ENCODE results near the gene BCL11B. TPM values are rescaled to one million over a fixed set of nuclear protein-coding genes. Genes with fewer than 3 reads are reported as not detected.

Gene BCL11B
- total RNA-seq, 1 experiment from 2014 or later = 2.6 TPM

DNA sequence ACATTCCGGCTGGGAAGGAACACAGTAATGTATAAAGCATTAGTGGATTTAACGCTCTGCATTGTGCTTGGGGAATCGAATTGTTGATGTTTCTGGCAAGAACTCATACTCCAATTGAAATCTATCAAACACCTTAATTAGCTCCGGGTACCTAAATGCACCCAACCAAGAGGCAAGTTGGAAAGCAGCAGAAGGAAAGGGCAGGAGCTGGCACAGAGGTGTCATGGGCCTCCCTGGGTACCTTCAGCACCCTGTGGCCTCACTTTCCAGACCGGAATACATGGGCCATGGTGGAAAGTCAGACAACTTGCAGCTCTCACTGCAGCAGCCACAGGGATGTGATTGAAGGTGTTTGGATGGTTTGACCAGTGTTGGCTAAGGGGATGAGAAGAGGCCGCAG is 6.8 kb upstream of the BCL11B start:
- Histone ChIP-seq H3K4me1 (replicated peaks) (peaks cover 5% of the 10 kb centered on the region), H3K9me3 (replicated peaks) (no peaks in the 10 kb centered on the region), H3K27me3 (replicated peaks) (peaks cover 14% of the 10 kb centered on the region), H3K36me3 (no peaks in the 10 kb centered on the region), H3K27ac (no peak overlapping the region), H3K4me3 (no peak overlapping the region)
- no peak for DNase-seq (ENCODE audit: low read depth in 1 of 2, low spot score in 2 of 2)

DNA sequence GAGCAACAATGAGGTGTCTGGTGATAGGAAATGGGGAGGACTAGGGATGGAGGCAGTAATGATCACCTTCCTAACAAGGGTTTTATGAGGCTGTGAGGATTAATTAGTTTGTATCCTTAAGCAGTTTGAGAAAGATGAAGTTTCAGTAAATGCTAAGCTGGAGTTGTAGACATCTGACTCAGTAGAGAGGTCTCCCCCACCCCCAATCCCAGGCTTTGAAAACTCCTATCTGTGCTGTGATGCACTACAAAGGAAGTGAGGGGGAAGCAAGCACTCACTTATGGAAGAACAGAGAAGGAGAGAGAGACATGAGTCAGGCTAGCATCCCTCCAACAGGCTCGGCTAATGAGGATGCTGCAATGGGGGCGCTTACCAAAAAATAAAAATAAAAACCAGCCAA is 5.5 kb upstream of the BCL11B start:
- peaks cover 14% of the 10 kb centered on the region for H3K27me3 ChIP-seq (replicated peaks)
- H3K27ac ChIP-seq = no peak overlapping the region
- no peaks in the 10 kb centered on the region for H3K9me3 ChIP-seq (replicated peaks)
- DNase-seq (ENCODE audit: low read depth in 1 of 2, low spot score in 2 of 2) = no peak
- peaks cover 8% of the 10 kb centered on the region for H3K4me1 ChIP-seq (replicated peaks)
- no peak overlapping the region for H3K4me3 ChIP-seq
- no peaks in the 10 kb centered on the region for H3K36me3 ChIP-seq

DNA sequence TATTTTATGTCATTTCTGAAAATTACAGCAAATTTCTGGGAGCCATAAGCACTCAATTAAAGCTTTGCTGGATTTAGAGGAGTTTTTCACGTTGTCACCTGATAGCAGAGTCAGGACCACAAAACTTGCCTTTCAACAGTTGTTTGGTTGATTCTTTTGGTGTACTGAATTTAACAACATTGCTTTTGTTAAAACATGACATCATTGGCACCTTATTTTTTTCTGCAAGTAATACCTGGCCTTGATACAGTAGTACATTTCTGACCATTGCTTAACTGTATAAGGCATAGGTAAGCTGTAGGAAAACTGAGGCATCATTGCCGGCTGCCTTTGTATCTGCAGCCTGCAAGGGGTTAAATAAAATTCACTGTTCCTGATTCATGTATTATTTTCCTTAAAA is 4.5 kb upstream of the BCL11B start:
- Histone ChIP-seq H3K27me3 (replicated peaks) (peaks cover 14% of the 10 kb centered on the region), H3K4me1 (replicated peaks) (peaks cover 10% of the 10 kb centered on the region), H3K4me3 (no peak overlapping the region), H3K27ac (no peak overlapping the region), H3K9me3 (replicated peaks) (no peaks in the 10 kb centered on the region), H3K36me3 (no peaks in the 10 kb centered on the region)
- DNase-seq (ENCODE audit: low read depth in 1 of 2, low spot score in 2 of 2) = no peak

DNA sequence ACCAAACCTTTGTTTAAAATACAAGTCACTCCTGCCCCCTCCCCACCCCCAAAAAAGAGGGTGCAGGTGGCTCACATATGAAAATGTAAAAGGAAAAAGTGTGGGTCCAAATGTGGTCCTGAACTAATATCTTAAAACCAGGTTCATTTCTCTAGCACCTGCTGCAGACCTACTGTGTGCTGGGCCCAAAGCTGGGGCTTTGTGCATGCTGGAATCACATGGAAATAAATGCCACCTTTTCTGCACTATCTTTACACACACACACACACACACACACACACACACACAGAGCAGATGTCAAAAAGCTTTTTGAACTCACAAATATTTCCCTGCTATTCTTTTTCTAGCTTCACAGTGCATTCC is 3.2 kb upstream of the BCL11B start:
- Histone ChIP-seq H3K27me3 (replicated peaks) (peaks cover 20% of the 10 kb centered on the region), H3K27ac (no peak overlapping the region), H3K9me3 (replicated peaks) (no peaks in the 10 kb centered on the region), H3K36me3 (no peaks in the 10 kb centered on the region), H3K4me3 (no peak overlapping the region), H3K4me1 (replicated peaks) (peaks cover 14% of the 10 kb centered on the region)
- DNase-seq (ENCODE audit: low read depth in 1 of 2, low spot score in 2 of 2) = no peak

DNA sequence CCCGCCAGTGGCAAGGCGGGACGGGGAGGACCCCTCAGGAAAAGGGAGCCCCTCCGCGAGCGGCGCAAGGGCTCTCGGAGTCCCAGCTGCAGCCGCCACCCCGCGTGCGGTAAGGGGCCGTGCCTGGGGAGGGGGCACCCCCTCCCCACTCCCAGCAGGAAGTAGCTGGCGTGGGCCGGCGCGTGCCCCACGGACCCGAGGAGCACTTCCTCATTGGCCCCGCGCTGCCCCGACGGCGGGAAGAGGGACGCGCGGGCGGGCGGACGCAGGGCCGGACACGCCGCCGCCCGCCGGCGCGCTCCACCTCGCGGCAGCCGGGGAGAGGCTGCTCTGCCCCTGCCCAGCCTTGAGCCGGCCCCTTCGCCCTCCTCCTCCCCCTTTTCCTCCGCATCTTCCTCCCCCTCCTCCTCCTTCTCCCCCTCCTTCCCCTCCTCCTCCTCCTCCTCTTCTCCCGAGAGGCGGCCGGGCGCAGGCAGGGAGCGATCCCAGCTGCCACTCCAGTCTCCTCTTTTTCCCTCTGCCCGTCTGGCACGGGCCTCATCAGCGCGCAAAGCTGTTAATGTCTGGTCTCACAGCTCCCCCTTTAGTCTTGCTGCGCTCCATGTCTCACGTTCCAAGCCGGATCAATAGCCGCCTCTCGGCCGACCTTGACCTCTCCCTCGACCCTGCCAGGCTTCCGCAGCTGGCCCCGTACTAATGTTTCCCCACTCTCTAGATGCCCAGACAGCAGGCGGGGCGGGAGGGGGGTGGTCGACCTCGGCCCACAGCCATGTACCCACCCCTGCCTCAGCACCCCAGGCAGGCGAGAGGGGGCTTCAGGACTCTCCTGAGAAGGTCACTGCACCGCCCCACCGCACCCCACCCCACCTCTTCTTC is 2.6 kb upstream of the BCL11B start:
- peaks cover 14% of the 10 kb centered on the region for H3K4me1 ChIP-seq (replicated peaks)
- peak; percentile 56 to 86 for DNase-seq (ENCODE audit: low read depth in 1 of 2, low spot score in 2 of 2)
- H3K9me3 ChIP-seq (replicated peaks) = no peaks in the 10 kb centered on the region
- H3K27ac ChIP-seq = no peak overlapping the region
- peaks cover 16% of the 10 kb centered on the region for H3K27me3 ChIP-seq (replicated peaks)
- H3K4me3 ChIP-seq = peak overlapping the region; percentile 36
- no peaks in the 10 kb centered on the region for H3K36me3 ChIP-seq

DNA sequence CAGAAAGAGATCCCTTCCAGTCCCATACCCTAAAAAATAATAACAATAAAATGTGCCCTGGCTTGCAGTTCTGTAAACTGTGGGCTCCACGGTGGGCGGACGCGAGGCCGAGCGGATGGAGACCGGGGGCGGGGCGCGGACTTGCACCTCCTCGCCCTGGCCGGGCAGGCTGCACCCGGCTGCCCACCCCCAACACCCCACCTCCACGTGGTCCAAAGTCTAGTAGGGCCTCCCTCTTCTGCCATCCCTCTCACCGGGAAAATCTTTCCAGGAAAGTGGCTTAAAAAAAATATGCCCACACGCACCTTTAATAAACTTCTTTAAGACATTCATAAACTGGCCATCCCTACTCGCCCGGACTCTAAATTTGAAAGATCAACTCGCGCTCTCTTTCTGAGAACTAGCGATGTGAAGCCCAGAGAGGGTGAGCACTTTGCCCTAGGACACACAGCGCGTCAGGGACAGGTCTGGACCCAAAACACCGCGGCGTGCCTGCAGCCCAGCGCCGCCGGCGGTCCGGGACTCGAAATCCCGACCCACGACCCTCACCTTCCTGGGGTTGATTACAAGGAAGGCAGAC is 1.9 kb upstream of the BCL11B start:
- Histone ChIP-seq H3K36me3 (no peaks in the 10 kb centered on the region), H3K27me3 (replicated peaks) (peaks cover 15% of the 10 kb centered on the region), H3K27ac (no peak overlapping the region), H3K9me3 (replicated peaks) (no peaks in the 10 kb centered on the region), H3K4me3 (peak overlapping the region; percentile 36), H3K4me1 (replicated peaks) (peaks cover 14% of the 10 kb centered on the region)
- no peak for DNase-seq (ENCODE audit: low read depth in 1 of 2, low spot score in 2 of 2)

DNA sequence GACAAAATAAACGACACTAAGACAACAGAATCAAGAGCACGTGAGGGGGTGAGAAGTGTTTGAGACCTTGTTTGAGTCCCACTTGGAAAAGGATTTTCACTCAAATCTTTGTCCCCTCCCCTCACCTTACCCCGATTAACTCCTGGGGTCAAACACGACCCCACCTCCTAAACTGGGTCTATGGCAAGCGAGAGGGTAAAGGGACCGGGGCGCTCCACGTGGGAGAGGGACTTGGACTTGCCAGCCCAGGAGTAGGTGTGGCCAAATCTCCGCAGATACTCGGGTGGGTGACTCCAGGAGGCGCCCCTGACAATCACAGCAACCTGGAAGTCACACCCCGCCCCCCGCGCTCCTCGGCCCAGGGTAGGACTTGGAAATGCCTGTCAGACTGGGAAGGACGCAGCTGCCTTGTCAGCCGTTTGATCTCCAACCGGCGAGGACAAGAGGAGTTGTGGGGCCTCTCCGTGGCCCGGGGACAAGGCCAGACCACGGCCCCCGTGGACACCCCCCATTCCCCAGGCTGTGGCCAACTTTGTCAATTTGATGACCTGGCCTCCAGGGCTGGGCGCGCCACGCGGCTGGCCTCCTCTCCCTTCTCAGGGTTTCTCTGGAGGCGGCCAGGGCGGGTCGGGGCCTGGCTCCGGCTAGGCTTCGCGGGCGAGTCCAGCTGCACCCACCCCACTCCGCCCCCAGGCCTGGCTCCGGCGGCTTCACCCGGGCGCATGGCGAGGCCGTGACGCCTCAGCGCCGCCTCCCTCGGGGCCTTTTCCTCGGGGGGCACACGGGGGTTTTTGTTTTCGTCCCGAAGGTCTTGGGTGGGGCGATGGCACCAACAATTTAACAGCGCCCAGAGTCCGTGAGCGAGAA is 1.1 kb upstream of the BCL11B start:
- no peak overlapping the region for H3K4me3 ChIP-seq
- peaks cover 12% of the 10 kb centered on the region for H3K27me3 ChIP-seq (replicated peaks)

DNA sequence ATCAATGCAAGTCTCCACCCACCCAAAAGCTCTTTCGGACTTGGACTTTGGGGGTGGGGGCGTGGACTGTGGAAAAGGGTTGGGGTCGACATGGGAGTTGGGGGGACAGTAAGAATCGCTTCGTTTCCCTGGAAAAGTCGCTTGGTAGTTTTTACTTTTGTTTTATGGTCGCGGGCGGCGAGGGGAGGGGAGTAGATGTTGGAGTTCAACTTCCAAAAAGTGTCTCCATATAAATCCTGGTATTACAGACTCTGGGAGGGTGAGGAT is 568 bp upstream of the BCL11B start:
- peaks cover 12% of the 10 kb centered on the region for H3K27me3 ChIP-seq (replicated peaks)
- H3K9me3 ChIP-seq (replicated peaks) = no peaks in the 10 kb centered on the region
- no peak for DNase-seq (ENCODE audit: low read depth in 1 of 2, low spot score in 2 of 2)
- H3K36me3 ChIP-seq = no peaks in the 10 kb centered on the region
- H3K4me1 ChIP-seq (replicated peaks) = peaks cover 14% of the 10 kb centered on the region
- H3K27ac ChIP-seq = no peak overlapping the region
- H3K4me3 ChIP-seq = peak overlapping the region; percentile 47

More for the DNA sequence above, 1.1 kb upstream of the BCL11B start:
- no peaks in the 10 kb centered on the region for H3K9me3 ChIP-seq (replicated peaks)
- H3K4me1 ChIP-seq (replicated peaks) = peaks cover 14% of the 10 kb centered on the region
- no peak for DNase-seq (ENCODE audit: low read depth in 1 of 2, low spot score in 2 of 2)
- H3K27ac ChIP-seq = no peak overlapping the region
- H3K36me3 ChIP-seq = no peaks in the 10 kb centered on the region

DNA sequence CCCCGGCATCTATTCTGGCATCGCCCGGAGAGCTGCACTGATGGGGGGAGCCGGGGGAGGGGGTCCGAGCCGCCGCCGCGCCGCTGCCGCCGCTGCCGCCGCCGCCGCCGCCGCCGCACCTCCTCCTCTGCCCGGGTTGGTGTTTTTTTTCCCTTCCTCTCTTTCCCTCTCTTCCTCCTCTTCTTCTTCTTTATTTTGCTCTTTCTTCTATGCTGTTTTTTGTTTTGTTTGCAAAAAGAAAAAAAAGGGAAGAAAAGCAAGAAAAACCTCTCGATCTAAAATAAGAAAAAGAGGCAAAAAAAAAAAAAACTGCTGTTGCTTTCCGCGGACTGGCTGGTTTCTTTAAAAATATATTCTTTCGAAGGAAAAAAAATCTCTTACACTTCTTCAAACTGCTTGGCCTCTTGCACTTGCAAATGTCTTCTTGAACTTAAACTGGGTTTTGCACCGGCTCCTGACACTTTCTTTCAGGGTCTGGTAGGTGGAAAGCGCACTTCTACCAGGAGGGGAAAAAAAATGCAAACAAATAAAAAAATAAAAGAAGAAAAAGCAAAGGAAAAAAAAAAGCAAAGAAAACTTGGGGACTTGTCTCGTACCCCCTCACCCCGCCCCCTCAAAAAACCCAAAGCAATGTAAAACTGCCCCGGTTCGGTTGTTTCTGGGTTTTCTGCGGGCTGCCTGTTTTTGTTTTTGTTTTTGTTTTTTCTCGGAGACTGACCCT is 616 bp downstream of the BCL11B start:
- H3K27me3 ChIP-seq (replicated peaks) = peaks cover 6% of the 10 kb centered on the region
- no peak overlapping the region for H3K27ac ChIP-seq
- H3K36me3 ChIP-seq = no peaks in the 10 kb centered on the region
- no peaks in the 10 kb centered on the region for H3K9me3 ChIP-seq (replicated peaks)
- H3K4me3 ChIP-seq = peak overlapping the region; percentile 47
- peaks cover 18% of the 10 kb centered on the region for H3K4me1 ChIP-seq (replicated peaks)
- DNase-seq (ENCODE audit: low read depth in 1 of 2, low spot score in 2 of 2) = peak in 1 of 2 experiments; percentile 11

DNA sequence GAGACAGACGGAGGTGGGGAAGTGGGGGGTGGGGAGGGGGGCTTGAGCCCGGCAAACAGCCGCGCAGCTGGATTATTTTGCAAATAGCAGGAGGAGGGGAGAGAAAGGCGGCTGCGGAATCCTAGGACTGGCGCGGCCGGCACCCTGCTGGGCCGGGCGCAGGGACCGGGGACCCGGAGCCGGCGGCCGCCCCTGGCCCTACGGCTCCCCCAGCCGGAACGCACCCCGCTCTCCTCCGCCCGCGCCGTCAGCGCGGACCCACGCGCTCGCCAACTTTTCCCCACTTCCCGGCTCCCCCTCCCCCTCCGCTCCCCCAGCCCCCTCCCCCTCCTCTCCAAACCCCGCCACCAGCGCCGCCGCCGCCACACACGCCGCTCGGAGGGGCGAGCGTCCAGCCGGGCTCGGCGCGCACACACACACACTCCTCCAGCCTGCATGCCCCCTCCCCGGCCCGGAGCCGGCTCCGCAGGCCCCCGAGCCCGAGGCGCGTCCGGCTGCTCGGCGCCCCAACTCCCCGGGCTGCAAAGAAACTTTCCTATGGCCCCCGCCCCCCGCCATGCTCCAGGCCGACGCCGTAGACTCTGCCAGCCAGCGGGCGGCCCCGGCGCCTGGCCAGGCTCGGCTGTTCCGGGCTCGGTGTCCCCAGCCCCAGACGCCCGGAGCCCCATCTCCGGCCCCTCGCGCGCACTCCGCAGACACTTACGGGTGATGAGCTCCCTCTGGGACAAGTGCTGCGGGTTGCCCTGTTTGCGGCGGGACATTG is 1.4 kb downstream of the BCL11B start:
- no peaks in the 10 kb centered on the region for H3K36me3 ChIP-seq
- H3K27ac ChIP-seq = no peak overlapping the region
- peaks cover 20% of the 10 kb centered on the region for H3K4me1 ChIP-seq (replicated peaks)
- H3K9me3 ChIP-seq (replicated peaks) = no peaks in the 10 kb centered on the region
- peaks cover 6% of the 10 kb centered on the region for H3K27me3 ChIP-seq (replicated peaks)
- peak in 1 of 2 experiments; percentile 21 for DNase-seq (ENCODE audit: low read depth in 1 of 2, low spot score in 2 of 2)
- peak overlapping the region; percentile 47 for H3K4me3 ChIP-seq

DNA sequence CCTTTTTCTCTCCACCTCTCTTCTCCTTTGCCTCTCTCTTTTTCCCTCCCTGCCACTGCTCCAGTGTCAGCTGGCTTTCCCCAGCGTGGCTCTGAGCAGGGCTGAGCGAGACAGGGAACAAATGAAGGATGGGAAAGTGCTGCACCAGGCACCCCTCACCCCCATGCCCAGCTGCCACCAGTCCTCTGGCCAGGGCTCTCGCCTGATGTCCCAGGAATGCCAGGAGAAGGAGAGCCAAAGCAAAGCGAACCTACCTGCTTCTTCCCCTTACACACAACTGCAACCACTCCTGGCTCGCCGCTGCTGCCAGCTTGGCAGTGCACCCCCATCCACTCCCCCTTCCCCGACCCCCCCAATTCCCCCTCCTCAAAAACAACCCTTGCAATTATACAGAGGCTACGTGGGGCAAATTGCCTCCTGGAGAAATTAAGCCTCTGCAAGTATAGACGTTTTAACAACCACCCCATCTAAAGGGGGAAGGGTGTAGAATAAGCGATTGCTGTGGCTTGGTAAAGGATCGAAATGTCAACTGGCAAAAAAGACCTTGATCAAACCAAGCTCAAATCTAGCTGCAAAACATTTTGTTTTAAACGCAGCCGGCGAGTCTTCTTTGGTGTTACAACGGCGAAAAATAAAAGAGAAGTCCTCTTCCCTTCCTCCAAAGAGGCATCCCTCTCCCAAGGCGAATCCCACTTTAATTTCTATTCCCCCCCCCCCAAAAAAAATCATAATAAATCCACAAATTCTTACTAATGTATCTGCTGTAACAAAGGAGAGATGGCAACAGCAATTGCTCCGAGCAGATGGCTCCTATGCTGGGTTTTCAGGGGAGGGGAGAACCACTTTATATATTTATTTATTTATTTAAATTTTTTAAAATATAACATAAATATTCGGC is 2.9 kb downstream of the BCL11B start:
- no peak overlapping the region for H3K4me3 ChIP-seq
- no peaks in the 10 kb centered on the region for H3K9me3 ChIP-seq (replicated peaks)
- no peaks in the 10 kb centered on the region for H3K36me3 ChIP-seq
- H3K27me3 ChIP-seq (replicated peaks) = peaks cover 6% of the 10 kb centered on the region
- H3K27ac ChIP-seq = no peak overlapping the region
- H3K4me1 ChIP-seq (replicated peaks) = peaks cover 16% of the 10 kb centered on the region
- no peak for DNase-seq (ENCODE audit: low read depth in 1 of 2, low spot score in 2 of 2)

Data from SJSA1 (cell line).